ENCODE results near the gene KCNMA1. TPM values are rescaled to one million over a fixed set of nuclear protein-coding genes. Genes with fewer than 3 reads are reported as not detected.

Gene KCNMA1
- total and polyA plus RNA-seq, 5 donors = 1.5 to 6.1 (median 3.3) TPM

GRCh38 chr10:77220150-77220549, 417.5 kb downstream of the KCNMA1 start:
- H3K27me3 ChIP-seq (ENCODE audit: control insufficient read depth, insufficient read depth) = peaks cover 2% of the 10 kb centered on the region

GRCh38 chr10:77219046-77219445, 418.6 kb downstream of the KCNMA1 start:
- Histone ChIP-seq H3K4me1 (ENCODE audit: control insufficient read depth, insufficient read depth, low read length) (no peaks in the 10 kb centered on the region), H3K4me3 (ENCODE audit: low read length) (no peak overlapping the region), H3K27ac (ENCODE audit: low read length) (no peak overlapping the region), H3K9me3 (ENCODE audit: control insufficient read depth, low read length) (no peaks in the 10 kb centered on the region), H3K27me3 (ENCODE audit: control insufficient read depth, insufficient read depth) (peaks cover 2% of the 10 kb centered on the region)
- ATAC-seq (no peak), DNase-seq (no peak)
- intact Hi-C loops (cut with DNase I) = no loop called here
- WGBS = 82% methylated on average over 6 of the region's 6 CpGs

More at GRCh38 chr10:77220150-77220549, 417.5 kb downstream of the KCNMA1 start:
- DNase-seq (no peak), ATAC-seq (no peak)
- H3K4me1 ChIP-seq (ENCODE audit: control insufficient read depth, insufficient read depth, low read length) = no peaks in the 10 kb centered on the region
- intact Hi-C loops (cut with DNase I) = no loop called here
- H3K4me3 ChIP-seq (ENCODE audit: low read length) = no peak overlapping the region
- H3K9me3 ChIP-seq (ENCODE audit: control insufficient read depth, low read length) = no peaks in the 10 kb centered on the region
- 53% methylated on average over 2 of the region's 2 CpGs for WGBS
- H3K27ac ChIP-seq (ENCODE audit: low read length) = no peak overlapping the region

GRCh38 chr10:77214799-77215198, 422.8 kb downstream of the KCNMA1 start:
- ATAC-seq = no peak
- intact Hi-C loops (cut with DNase I) = no loop called here
- DNase-seq = no peak
- Histone ChIP-seq H3K9me3 (ENCODE audit: control insufficient read depth, low read length) (no peaks in the 10 kb centered on the region), H3K4me1 (ENCODE audit: control insufficient read depth, insufficient read depth, low read length) (no peaks in the 10 kb centered on the region), H3K27me3 (ENCODE audit: control insufficient read depth, insufficient read depth) (no peaks in the 10 kb centered on the region), H3K27ac (ENCODE audit: low read length) (no peak overlapping the region), H3K4me3 (ENCODE audit: low read length) (no peak overlapping the region)
- 85% methylated on average over 1 of the region's 1 CpG for WGBS

- Histone ChIP-seq H3K4me1 (ENCODE audit: control insufficient read depth, insufficient read depth, low read length) (no peaks in the 10 kb centered on the region), H3K27me3 (ENCODE audit: control insufficient read depth, insufficient read depth) (no peaks in the 10 kb centered on the region), H3K4me3 (ENCODE audit: low read length) (no peak overlapping the region), H3K27ac (ENCODE audit: low read length) (no peak overlapping the region), H3K9me3 (ENCODE audit: control insufficient read depth, low read length) (no peaks in the 10 kb centered on the region)
- DNase-seq = no peak
- intact Hi-C loops (cut with DNase I) = no loop called here
- WGBS = 82% methylated on average over 5 of the region's 5 CpGs
- ATAC-seq = no peak
Measured at GRCh38 chr10:77212632-77213031, 425.0 kb downstream of the KCNMA1 start.

GRCh38 chr10:77210645-77211044, 427.0 kb downstream of the KCNMA1 start:
- ATAC-seq = no peak
- no peak overlapping the region for H3K4me3 ChIP-seq (ENCODE audit: low read length)
- no peaks in the 10 kb centered on the region for H3K9me3 ChIP-seq (ENCODE audit: control insufficient read depth, low read length)
- intact Hi-C loops (cut with DNase I) = no loop called here
- H3K4me1 ChIP-seq (ENCODE audit: control insufficient read depth, insufficient read depth, low read length) = no peaks in the 10 kb centered on the region
- H3K27ac ChIP-seq (ENCODE audit: low read length) = no peak overlapping the region
- no peak for DNase-seq
- no peaks in the 10 kb centered on the region for H3K27me3 ChIP-seq (ENCODE audit: control insufficient read depth, insufficient read depth)

- no peak overlapping the region for H3K4me3 ChIP-seq (ENCODE audit: low read length)
- ATAC-seq (no peak), DNase-seq (no peak)
- H3K27ac ChIP-seq (ENCODE audit: low read length) = no peak overlapping the region
- H3K27me3 ChIP-seq (ENCODE audit: control insufficient read depth, insufficient read depth) = no peaks in the 10 kb centered on the region
- WGBS = 89% methylated on average over 2 of the region's 2 CpGs
- no peaks in the 10 kb centered on the region for H3K9me3 ChIP-seq (ENCODE audit: control insufficient read depth, low read length)
- intact Hi-C loops (cut with DNase I) = no loop called here
- H3K4me1 ChIP-seq (ENCODE audit: control insufficient read depth, insufficient read depth, low read length) = no peaks in the 10 kb centered on the region
Measured at GRCh38 chr10:77208684-77209256, 428.8 kb downstream of the KCNMA1 start.

GRCh38 chr10:77207828-77208185, 429.8 kb downstream of the KCNMA1 start:
- Histone ChIP-seq H3K9me3 (ENCODE audit: control insufficient read depth, low read length) (no peaks in the 10 kb centered on the region), H3K27ac (ENCODE audit: low read length) (no peak overlapping the region), H3K4me1 (ENCODE audit: control insufficient read depth, insufficient read depth, low read length) (no peaks in the 10 kb centered on the region), H3K27me3 (ENCODE audit: control insufficient read depth, insufficient read depth) (no peaks in the 10 kb centered on the region), H3K4me3 (ENCODE audit: low read length) (no peak overlapping the region)
- intact Hi-C loops (cut with DNase I) = no loop called here
- WGBS = 71% methylated on average over 5 of the region's 5 CpGs
- ATAC-seq (no peak), DNase-seq (no peak)

GRCh38 chr10:77207182-77207827, 430.3 kb downstream of the KCNMA1 start:
- Histone ChIP-seq H3K9me3 (ENCODE audit: control insufficient read depth, low read length) (no peaks in the 10 kb centered on the region), H3K27me3 (ENCODE audit: control insufficient read depth, insufficient read depth) (no peaks in the 10 kb centered on the region), H3K27ac (ENCODE audit: low read length) (no peak overlapping the region), H3K4me3 (ENCODE audit: low read length) (no peak overlapping the region), H3K4me1 (ENCODE audit: control insufficient read depth, insufficient read depth, low read length) (no peaks in the 10 kb centered on the region)
- intact Hi-C loops (cut with DNase I) = no loop called here
- WGBS = 79% methylated on average over 4 of the region's 4 CpGs
- ATAC-seq (no peak), DNase-seq (no peak)

- ATAC-seq (no peak), DNase-seq (no peak)
- intact Hi-C loops (cut with DNase I) = no loop called here
- WGBS = 77% methylated on average over 2 of the region's 2 CpGs
- Histone ChIP-seq H3K27ac (ENCODE audit: low read length) (no peak overlapping the region), H3K4me1 (ENCODE audit: control insufficient read depth, insufficient read depth, low read length) (no peaks in the 10 kb centered on the region), H3K27me3 (ENCODE audit: control insufficient read depth, insufficient read depth) (no peaks in the 10 kb centered on the region), H3K4me3 (ENCODE audit: low read length) (no peak overlapping the region), H3K9me3 (ENCODE audit: control insufficient read depth, low read length) (no peaks in the 10 kb centered on the region)
Measured at GRCh38 chr10:77205135-77205534, 432.5 kb downstream of the KCNMA1 start.

- intact Hi-C loops (cut with DNase I) = no loop called here
- Histone ChIP-seq H3K27me3 (ENCODE audit: control insufficient read depth, insufficient read depth) (no peaks in the 10 kb centered on the region), H3K4me3 (ENCODE audit: low read length) (no peak overlapping the region), H3K4me1 (ENCODE audit: control insufficient read depth, insufficient read depth, low read length) (no peaks in the 10 kb centered on the region), H3K27ac (ENCODE audit: low read length) (no peak overlapping the region), H3K9me3 (ENCODE audit: control insufficient read depth, low read length) (no peaks in the 10 kb centered on the region)
- DNase-seq (no peak), ATAC-seq (no peak)
- 62% methylated on average over 2 of the region's 2 CpGs for WGBS
Measured at GRCh38 chr10:77204171-77204570, 433.4 kb downstream of the KCNMA1 start.

GRCh38 chr10:77202857-77203256, 434.8 kb downstream of the KCNMA1 start:
- intact Hi-C loops (cut with DNase I) = no loop called here
- no peak for ATAC-seq
- H3K27ac ChIP-seq (ENCODE audit: low read length) = no peak overlapping the region
- no peaks in the 10 kb centered on the region for H3K27me3 ChIP-seq (ENCODE audit: control insufficient read depth, insufficient read depth)
- no peaks in the 10 kb centered on the region for H3K9me3 ChIP-seq (ENCODE audit: control insufficient read depth, low read length)
- H3K4me1 ChIP-seq (ENCODE audit: control insufficient read depth, insufficient read depth, low read length) = no peaks in the 10 kb centered on the region
- no peak for DNase-seq
- 66% methylated on average over 2 of the region's 2 CpGs for WGBS
- no peak overlapping the region for H3K4me3 ChIP-seq (ENCODE audit: low read length)

Measured in right cardiac atrium (tissue), 5 donors.